ENCODE data around the gene PTPRT. TPM values are rescaled to one million over a fixed set of nuclear protein-coding genes. Genes with fewer than 3 reads are reported as not detected.

The PTPRT gene
- polyA plus RNA-seq, 2 of the 4 experiments (the other 2 are of a cell fraction), result not detected

- no peak overlapping the region for H3K27ac ChIP-seq
- 3% methylated on average over 3 of the region's 3 CpGs for WGBS (ENCODE audit: missing lambda C conversion rate)
- ChIA-PET CTCF (no interaction called here), POLR2A (no interaction called here)
- ATAC-seq (no peak), DNase-seq (ENCODE audit: low read depth in 1 of 2, low spot score in 1 of 2) (no peak), FAIRE-seq (no peak)
- TF ChIP-seq RARB (CRISPR knock-in tag; IDR thresholded peaks at IDR 0.05), result no peak
- no peak for TF ChIP-seq RCOR1 (IDR thresholded peaks at IDR 0.05; ENCODE audit: low read depth, low read length)
- TF ChIP-seq KDM5A (IDR thresholded peaks at IDR 0.05), result no peak
- TF ChIP-seq ATOH8 (CRISPR knock-in tag; IDR thresholded peaks at IDR 0.05; ENCODE audit: low read depth), result no peak
- H3K4me3 ChIP-seq, result no peak overlapping the region
- no peaks in the 10 kb centered on the region for H3K9me3 ChIP-seq
- no peaks in the 10 kb centered on the region for H3K4me1 ChIP-seq
- H3K4me2 ChIP-seq, result no peak overlapping the region
Observed at GRCh38 chr20:42295592-42295991, 894.1 kb downstream of the PTPRT start.

GRCh38 chr20:42294976-42295375 is 894.7 kb downstream of the PTPRT start:
- ChIA-PET POLR2A (no interaction called here), CTCF (no interaction called here)
- Histone ChIP-seq H3K27ac (no peak overlapping the region), H3K4me3 (no peak overlapping the region), H3K4me2 (no peak overlapping the region), H3K9me3 (no peaks in the 10 kb centered on the region), H3K4me1 (no peaks in the 10 kb centered on the region)
- FAIRE-seq (no peak), DNase-seq (ENCODE audit: low read depth in 1 of 2, low spot score in 1 of 2) (no peak), ATAC-seq (no peak)
- TF ChIP-seq BHLHE40 (IDR thresholded peaks at IDR 0.05; ENCODE audit: low read depth, low read length) (no peak), PHF8 (IDR thresholded peaks at IDR 0.05; ENCODE audit: borderline replicate concordance, low read depth) (no peak), NFE2L2 (conservative IDR thresholded peaks at IDR 0.05; ENCODE audit: low read length) (no peak), TFCP2L1 (CRISPR knock-in tag; IDR thresholded peaks at IDR 0.05) (no peak), CHD4 (IDR thresholded peaks at IDR 0.05; ENCODE audit: borderline replicate concordance) (no peak), HOXA7 (CRISPR knock-in tag; IDR thresholded peaks at IDR 0.05) (no peak), JUN (IDR thresholded peaks at IDR 0.05) (no peak), ATOH8 (CRISPR knock-in tag; IDR thresholded peaks at IDR 0.05; ENCODE audit: low read depth) (no peak), HMGXB4 (CRISPR knock-in tag; IDR thresholded peaks at IDR 0.05; ENCODE audit: borderline replicate concordance) (no peak), RNF2 (IDR thresholded peaks at IDR 0.05; ENCODE audit: borderline replicate concordance, low read depth) (no peak), HES2 (IDR thresholded peaks at IDR 0.05) (no peak), CHD2 (IDR thresholded peaks at IDR 0.05; ENCODE audit: low read length, partially characterized antibody) (no peak)

- Histone ChIP-seq H3K4me1 (no peaks in the 10 kb centered on the region), H3K9me3 (no peaks in the 10 kb centered on the region), H3K27ac (no peak overlapping the region), H3K4me2 (no peak overlapping the region), H3K4me3 (no peak overlapping the region)
- CTCF ChIA-PET, result interaction anchor here (1.2 kb wide), 1 partner anchor 37 kb away, joined by 4 read pairs; no protein-coding TSS in a partner anchor
- FAIRE-seq (no peak), ATAC-seq (no peak), DNase-seq (ENCODE audit: low read depth in 1 of 2, low spot score in 1 of 2) (no peak)
- POLR2A ChIA-PET, result no interaction called here
- TF ChIP-seq EP300 (IDR thresholded peaks at IDR 0.05), result no peak
- no peak for TF ChIP-seq NR3C1 (IDR thresholded peaks at IDR 0.05)
- TF ChIP-seq FOSL2 (IDR thresholded peaks at IDR 0.05), result no peak
- TF ChIP-seq FOSL2 (CRISPR knock-in tag; IDR thresholded peaks at IDR 0.05), result no peak
- no peak for TF ChIP-seq PBX3 (IDR thresholded peaks at IDR 0.05)
- no peak for TF ChIP-seq ZSCAN20 (CRISPR knock-in tag; IDR thresholded peaks at IDR 0.05)
- WGBS (ENCODE audit: missing lambda C conversion rate), result 0% methylated on average over 4 of the region's 4 CpGs
Observed at GRCh38 chr20:42281801-42282200, 907.9 kb downstream of the PTPRT start.

All from A549 (cell line).